GM19463 (cell line): Measurements from ENCODE around the gene GTF2H4.

Experiments used
- ATAC-seq: cut with Tn5 transposase; IDR thresholded peaks from one replicate; pipeline ENCODE4 v1.9.1; 2021; ENCODE audit warnings: mild to moderate bottlenecking, moderate library complexity; ENCODE audit not compliant: unreplicated experiment

Gene GTF2H4

GRCh38 chr6:30951907-30952469 is 44.0 kb downstream of the GTF2H4 start:
- no peak for ATAC-seq

- ATAC-seq = no peak
These were observed 46.8 kb downstream of the GTF2H4 start for GRCh38 chr6:30954631-30955366.

GRCh38 chr6:30955367-30956042 is 47.5 kb downstream of the GTF2H4 start:
- no peak for ATAC-seq

- ATAC-seq = no peak
These were observed 49.7 kb downstream of the GTF2H4 start for GRCh38 chr6:30957716-30958115.

- no peak for ATAC-seq
These were observed 53.1 kb downstream of the GTF2H4 start for GRCh38 chr6:30960907-30961673.

- no peak for ATAC-seq
These were observed 54.7 kb downstream of the GTF2H4 start for GRCh38 chr6:30962716-30963115.

GRCh38 chr6:30963641-30964040 is 55.6 kb downstream of the GTF2H4 start:
- no peak for ATAC-seq
